D721Med (cell line): ENCODE data around the gene DZIP3.

Experiments used
- DNase-seq: peaks from one replicate; pipeline ENCODE4 v3.0.0; 2011; ENCODE audit warnings: low spot score; ENCODE audit not compliant: insufficient read length
- FAIRE-seq: peaks from 2 replicates; lab custom pipeline; 2011; peaks lifted over from hg19 to GRCh38; lab: Jason Lieb, UNC
- CTCF ChIP-seq: IDR thresholded peaks from 2 replicates; pipeline ENCODE4 v1.5.1; 2012; ENCODE audit warnings: mild to moderate bottlenecking, control low read depth; ENCODE audit not compliant: insufficient read depth; ENCODE audit errors: missing control alignments

Gene DZIP3

GRCh38 chr3:108554229-108554628, 35.3 kb upstream of the DZIP3 start:
- TF ChIP-seq CTCF: no peak
- FAIRE-seq: no peak
- no peak for DNase-seq

- TF ChIP-seq CTCF: no peak
- FAIRE-seq: no peak
- DNase-seq: no peak
Measured at GRCh38 chr3:108554913-108555571, 34.5 kb upstream of the DZIP3 start.

- DNase-seq (no peak), FAIRE-seq (no peak)
- no peak for TF ChIP-seq CTCF
Measured at GRCh38 chr3:108555966-108556581, 33.4 kb upstream of the DZIP3 start.

GRCh38 chr3:108562565-108562964, 27.0 kb upstream of the DZIP3 start:
- TF ChIP-seq CTCF: no peak
- DNase-seq (no peak), FAIRE-seq (no peak)

- DNase-seq (no peak), FAIRE-seq (peak; percentile 6)
- TF ChIP-seq CTCF: no peak
Measured at GRCh38 chr3:108564564-108564963, 25.0 kb upstream of the DZIP3 start.

- TF ChIP-seq CTCF: no peak
- no peak for DNase-seq
- FAIRE-seq: peak; percentile 73
Measured at GRCh38 chr3:108565506-108565905, 24.0 kb upstream of the DZIP3 start.

- no peak for FAIRE-seq
- TF ChIP-seq CTCF: no peak
- DNase-seq: no peak
Measured at GRCh38 chr3:108566599-108566998, 22.9 kb upstream of the DZIP3 start.
